Measurements from ENCODE around the gene UBXN7.

- TF ChIP-seq EZH2 (IDR thresholded peaks at IDR 0.05; ENCODE audit: low read depth) (no peak), CTCF (conservative IDR thresholded peaks at IDR 0.05) (no peak)
Observed at GRCh38 chr3:196378146-196378841, 53.9 kb downstream of the UBXN7 start.
